Suprapubic skin (tissue), 3 donors: ENCODE data around the gene TNS1.

Experiments used
- POLR2AphosphoS5 ChIP-seq, 3 donors: sonication (generic); formaldehyde crosslinking; IDR thresholded peaks; one replicate each; pipeline ENCODE4 v1.6.1; 2017; ENCODE audit warnings: antibody characterized with exemption in 3 of 3
- TF ChIP-seq, protein P1 (sequence below), 2 donors: fragments of 200-600 bp in 1 of 2; fragments of 450-650 bp in 1 of 2; sonication (generic) in 1 of 2; IDR thresholded peaks; one replicate each; pipeline ENCODE4 v1.5.1; 2016 to 2019; ENCODE audit warnings: antibody characterized with exemption in 2 of 2, mild to moderate bottlenecking in 1 of 2, moderate library complexity in 1 of 2

DNA sequence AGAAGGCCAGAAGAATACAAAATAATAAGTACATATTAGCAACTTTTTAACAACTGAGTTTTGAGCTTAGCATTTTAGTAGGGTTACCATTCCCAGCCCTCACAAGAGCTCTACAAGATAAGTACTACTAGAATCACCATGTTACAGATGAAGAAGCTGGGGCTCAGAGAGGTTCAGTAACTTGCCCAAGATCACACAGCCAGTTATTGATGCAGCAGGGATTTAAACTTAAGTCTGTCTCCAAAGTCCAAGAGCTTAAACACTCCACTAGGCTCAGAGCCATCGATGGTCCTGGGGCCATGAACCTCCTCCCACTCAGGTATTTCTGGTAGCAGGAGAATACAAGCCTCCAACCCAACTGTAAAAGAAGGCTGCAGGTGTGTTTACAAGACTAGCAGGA lies 30.8 kb downstream of the TNS1 start:
- TF ChIP-seq, protein P1, sequence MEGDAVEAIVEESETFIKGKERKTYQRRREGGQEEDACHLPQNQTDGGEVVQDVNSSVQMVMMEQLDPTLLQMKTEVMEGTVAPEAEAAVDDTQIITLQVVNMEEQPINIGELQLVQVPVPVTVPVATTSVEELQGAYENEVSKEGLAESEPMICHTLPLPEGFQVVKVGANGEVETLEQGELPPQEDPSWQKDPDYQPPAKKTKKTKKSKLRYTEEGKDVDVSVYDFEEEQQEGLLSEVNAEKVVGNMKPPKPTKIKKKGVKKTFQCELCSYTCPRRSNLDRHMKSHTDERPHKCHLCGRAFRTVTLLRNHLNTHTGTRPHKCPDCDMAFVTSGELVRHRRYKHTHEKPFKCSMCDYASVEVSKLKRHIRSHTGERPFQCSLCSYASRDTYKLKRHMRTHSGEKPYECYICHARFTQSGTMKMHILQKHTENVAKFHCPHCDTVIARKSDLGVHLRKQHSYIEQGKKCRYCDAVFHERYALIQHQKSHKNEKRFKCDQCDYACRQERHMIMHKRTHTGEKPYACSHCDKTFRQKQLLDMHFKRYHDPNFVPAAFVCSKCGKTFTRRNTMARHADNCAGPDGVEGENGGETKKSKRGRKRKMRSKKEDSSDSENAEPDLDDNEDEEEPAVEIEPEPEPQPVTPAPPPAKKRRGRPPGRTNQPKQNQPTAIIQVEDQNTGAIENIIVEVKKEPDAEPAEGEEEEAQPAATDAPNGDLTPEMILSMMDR (IDR thresholded peaks at IDR 0.05): no peak
- TF ChIP-seq POLR2AphosphoS5 (IDR thresholded peaks at IDR 0.05): no peak
